GM18868 (cell line): ENCODE data around the gene CCDC142.

Source experiments
- ATAC-seq: cut with Tn5 transposase; IDR thresholded peaks from one replicate; pipeline ENCODE4 v1.9.1; 2021; ENCODE audit warnings: mild to moderate bottlenecking, moderate library complexity; ENCODE audit not compliant: unreplicated experiment

The CCDC142 gene

DNA sequence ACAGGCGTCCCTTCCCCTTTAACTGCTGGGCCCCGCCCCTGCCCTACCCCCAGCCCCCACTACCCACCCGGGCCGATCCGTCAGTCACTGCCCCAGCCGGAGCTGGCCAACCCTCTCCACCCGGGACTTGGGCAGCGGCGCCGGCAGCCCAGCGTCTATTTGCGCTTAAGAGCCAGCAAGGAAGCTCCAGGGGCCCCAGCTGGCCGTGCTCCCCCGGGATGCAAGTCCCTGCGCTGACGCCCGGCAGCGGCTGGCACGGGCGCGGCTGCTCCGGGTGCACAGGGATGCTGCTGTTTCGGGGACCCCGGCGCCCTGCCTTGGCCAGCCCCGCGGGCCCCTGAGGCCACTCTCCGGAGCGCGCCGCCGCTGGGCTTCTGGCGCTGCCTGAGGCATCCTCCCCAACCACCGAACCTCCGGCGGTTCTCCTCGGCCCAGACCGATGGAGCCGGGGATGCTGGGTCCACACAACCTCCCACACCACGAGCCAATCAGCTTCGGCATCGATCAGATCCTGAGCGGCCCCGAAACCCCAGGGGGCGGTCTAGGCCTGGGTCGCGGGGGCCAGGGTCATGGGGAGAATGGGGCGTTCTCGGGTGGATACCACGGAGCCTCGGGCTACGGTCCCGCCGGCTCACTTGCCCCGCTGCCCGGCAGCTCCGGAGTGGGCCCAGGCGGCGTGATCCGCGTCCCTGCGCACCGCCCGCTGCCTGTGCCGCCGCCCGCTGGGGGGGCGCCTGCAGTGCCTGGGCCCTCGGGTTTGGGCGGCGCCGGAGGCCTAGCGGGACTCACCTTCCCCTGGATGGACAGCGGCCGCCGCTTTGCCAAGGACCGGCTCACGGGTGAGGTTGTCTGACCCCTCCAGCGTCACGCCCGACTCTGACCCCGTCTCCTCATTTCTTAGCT, 31.8 kb upstream of the CCDC142 start, which contains the start of gene TLX2:
TSS of gene TLX2 (plus strand) at position 83 of the 903 bp plus-strand sequence. CDS start at position 440, 357 bp downstream.
- no peak for ATAC-seq

DNA sequence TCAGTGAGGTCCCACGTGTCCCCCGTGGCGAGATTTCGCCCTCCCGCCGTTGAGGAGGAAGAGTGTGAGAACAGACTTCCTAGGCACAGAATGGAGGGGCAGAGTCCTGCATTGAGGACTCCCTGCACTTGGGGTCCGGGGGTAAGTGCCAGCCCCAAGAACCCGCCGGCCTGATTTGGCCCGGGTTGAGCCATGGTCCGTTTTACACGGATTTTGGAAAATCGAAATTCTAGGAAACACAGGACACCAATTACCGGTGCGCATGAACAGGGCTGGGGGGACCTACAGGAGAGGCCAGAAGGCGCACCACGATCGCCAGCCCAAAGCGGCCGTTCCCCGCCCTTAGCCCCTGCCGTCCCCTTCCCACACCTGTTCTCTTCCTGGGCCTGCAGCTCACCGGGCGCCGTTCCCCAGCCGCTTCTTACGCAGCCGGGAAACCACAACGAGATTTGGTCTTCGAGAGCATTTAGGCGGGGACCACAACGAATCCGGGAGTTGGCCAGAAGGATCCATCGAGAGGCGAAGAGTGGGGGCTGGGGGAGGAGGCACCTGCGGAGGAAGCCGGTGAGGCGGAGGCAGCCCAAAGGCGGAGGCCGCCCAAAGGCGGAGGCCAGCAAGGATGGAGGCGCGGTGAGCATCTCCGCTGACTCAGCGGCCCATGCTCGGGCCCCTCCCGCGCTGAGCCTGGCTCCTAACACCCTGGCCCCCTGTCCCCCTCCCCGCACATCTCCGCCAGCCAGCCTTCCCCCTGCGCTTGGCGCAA, 31.0 kb upstream of the CCDC142 start:
- no peak for ATAC-seq

DNA sequence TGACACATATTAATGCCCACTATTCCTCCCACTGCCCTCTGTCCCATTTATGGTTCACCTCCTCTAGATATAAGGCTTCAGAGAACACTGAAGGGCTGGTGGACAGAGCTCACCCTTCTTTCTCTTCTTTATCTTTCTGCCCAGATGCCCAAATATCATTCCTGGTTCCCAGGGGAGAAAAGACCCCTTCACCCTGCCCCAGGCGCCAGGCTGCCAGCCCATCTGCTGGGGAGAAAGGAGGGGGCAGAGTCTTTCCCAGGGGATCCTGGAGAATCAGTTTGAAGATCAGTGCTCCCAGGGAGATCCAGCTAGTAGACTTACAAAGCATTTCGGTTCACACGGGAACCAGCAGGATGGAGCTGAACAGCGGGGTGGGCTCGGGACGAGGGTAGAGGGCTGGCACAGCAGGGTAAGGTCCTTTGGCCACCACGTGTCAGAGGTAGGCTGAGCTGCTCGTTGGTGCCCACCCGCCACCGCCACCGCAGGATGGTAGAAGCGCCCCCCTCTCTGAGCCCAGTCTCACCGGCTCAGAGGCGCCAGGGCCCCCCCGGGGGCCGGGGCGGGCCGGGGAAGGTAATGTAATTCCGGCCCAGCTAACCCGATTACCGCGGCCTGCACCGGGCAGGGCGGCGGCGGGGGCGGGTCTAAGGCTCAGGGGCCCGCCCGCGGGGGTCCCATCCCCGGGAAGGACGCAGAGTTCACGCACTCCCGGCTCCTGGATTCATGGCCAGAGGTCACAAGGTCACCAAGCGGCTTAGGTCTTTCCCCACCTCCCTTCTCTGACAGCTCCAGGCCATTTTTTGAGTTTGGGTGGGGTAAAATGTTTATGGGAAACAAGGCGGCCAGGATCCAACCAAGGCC, 30.2 kb upstream of the CCDC142 start:
- ATAC-seq: no peak

DNA sequence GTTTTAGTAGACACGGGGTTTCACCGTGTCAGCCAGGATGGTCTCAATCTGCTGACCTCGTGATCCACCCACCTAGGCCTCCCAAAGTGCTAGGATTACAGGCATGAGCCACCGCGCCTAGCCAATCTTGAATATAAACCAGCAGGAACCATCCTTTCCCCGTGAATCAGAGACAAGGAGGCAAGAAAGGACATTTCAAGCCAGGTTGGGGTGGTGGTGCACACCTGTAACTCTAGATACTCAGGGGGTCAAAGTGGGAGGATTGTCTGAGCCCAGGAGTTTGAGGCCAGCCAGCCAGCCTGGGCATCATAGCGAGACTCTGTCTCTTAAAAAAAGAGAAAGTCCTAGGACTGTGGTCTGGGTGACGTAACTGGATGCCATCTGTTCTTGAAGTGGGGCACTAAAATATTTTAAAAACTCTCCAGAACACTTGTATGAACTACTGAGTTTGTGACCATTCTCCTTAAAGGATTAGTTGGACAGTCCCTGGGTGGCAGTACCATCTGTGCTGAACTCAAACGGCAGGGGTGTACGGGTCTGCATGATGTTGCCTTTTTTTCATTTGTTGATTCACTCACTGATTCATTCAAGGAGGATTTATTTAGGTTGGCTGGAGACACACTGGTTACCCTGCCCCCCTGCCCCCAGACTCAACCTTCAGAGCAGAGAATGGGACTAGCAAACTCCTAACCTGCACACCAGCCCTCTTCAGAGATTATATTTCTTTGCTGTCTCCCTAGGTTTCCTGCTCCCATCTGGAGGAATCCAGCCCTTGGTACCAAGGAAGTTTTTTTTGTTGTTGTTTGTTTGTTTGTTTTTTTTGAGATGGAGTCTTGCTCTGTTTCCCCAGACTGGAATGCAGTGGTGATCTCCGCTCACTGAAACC, 28.5 kb upstream of the CCDC142 start:
- ATAC-seq: no peak

DNA sequence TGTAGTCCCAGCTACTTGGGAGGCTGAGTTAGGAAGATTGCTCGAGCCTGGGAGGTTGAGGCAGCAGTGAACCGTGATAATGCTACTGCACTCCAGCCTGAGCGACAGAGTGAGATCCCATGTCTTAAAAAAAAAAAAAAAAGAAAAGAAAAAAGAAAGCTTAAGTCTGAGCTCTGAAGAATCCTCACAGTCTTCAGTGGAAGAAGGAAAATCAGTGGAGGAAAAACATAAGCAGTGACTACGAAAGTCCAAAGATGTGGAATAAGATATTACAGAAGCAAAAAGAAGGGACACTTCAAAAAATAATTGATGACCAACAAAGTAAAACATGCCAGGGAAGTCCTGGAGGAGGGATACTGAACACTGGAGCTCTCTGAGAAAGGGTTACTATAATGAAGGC, 27.5 kb upstream of the CCDC142 start:
- no peak for ATAC-seq

DNA sequence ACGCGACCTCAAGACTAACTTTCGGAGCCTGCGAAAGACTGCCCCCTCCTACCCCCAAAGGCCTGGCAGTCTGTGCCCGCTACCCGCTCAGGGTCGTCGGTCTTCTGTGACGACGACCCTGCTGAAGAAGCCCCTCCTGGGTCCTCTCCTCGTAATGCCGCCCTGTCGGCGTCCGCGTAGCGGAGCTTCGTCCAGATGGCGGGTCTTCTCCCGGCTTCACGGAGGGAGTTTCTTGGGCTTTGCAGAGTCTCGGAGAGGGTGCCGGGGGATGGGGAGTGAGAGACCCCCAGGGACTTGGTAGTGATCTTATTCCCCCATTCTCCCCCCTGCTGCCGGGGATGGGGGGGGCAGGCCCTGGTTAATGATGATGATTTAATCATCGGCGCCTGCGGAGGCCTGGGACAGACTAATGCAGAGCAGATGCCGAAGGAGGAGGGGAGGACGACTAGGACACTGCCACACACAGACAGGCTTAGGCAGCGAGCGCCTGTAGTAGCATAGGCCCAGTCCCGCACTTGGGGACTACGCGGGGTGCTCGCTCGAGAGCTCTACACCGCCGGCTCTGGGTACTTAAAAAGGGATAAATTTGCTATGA, 25.2 kb upstream of the CCDC142 start:
- ATAC-seq: no peak

DNA sequence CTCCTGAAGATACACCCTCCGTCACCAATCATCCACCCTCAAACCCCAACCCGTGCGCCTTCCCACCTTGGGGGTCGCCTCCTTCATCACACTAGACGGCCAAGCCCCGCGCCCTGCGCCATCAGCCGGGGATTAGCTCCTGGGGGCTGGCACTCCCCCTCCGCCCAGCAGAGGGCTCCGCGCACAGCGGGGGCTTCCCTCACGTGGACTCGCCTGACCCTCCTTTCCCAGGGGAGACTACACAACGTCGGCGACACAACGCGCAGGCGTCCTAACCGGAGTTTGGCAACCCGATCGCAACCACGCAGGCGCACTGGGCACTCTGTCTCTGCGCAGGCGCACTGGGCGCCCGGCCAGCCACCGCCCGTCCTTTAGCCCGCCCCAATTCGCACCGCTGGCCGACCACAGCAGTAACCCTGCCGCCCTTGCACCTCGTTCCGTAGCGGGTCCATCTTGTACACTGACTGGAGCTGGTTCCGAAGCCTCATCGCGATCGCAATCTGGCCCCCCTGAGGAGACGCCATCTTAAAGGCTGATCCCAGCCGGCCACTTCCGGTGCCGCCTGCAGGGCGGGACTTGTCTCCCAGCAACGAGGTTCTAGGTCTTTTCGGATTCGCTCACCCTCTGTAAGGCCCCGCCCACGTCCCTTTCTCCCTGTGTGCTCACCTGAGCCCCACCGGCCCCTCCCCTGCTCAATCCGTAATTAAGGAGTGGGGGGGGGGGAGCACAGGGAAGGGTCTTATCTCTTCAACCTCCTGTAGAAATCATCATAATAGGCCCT, 24.5 kb upstream of the CCDC142 start, which contains the start of gene PCGF1:
TSS of gene PCGF1 (minus strand) at position 551 of the 781 bp plus-strand sequence. CDS start at position 524, 27 bp downstream.
- peak; percentile 87 for ATAC-seq

DNA sequence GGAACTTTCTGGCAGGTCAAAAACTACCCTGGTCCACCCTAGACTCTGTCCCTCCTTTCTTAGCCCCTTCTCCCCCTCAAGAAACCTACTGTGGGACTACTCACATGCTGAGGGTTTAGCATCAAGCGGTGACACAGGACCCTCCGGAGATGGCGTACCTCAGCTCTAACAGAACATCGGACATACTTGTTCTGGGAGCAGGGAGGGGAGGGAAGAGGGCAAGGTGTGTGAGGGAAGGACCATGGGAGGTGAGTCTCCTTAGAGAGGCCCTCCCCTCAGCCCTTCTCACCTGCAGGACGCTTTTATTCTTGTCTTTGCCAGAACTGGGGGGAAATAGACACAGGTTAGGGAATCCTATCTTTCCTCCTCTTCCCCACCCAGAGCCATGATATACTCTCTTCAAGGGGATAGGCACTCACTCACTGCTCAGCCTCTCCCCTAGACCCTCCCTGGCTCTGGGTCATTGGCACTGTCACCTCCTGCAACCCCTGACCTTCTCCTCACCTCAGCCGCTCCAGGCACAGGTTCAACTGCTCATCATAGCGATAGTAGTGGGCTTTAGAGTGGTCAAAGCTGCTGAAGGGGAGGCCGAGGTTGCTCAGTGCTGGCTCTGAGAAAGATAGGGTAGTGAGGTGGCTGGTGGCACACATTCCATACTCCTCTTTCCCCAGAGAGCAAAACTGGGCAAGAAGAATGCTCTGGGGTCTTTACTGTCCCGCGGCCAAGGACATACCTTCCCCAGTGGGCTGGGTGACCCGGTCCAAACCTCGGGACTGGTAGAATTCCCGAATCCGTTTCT, 22.8 kb upstream of the CCDC142 start:
- ATAC-seq: no peak

DNA sequence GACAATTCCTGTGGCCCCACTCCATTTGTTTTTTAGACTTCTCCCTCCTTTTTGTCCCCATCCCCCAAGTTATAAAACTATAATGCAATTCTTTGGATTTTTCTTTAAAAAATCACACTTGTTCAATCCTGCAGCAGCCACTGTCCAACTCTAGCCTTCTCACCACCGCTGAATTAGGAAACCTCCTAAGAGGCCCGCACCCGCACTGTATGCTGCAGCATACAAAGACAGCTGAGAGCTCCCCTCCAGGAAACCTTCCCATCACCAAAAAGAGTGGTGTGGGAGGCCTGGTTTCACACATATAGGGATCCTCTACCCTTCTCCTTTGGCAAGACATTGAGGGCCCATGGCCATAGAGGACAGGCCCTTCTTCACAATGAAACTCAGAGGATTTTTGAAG, 21.8 kb upstream of the CCDC142 start:
- no peak for ATAC-seq

DNA sequence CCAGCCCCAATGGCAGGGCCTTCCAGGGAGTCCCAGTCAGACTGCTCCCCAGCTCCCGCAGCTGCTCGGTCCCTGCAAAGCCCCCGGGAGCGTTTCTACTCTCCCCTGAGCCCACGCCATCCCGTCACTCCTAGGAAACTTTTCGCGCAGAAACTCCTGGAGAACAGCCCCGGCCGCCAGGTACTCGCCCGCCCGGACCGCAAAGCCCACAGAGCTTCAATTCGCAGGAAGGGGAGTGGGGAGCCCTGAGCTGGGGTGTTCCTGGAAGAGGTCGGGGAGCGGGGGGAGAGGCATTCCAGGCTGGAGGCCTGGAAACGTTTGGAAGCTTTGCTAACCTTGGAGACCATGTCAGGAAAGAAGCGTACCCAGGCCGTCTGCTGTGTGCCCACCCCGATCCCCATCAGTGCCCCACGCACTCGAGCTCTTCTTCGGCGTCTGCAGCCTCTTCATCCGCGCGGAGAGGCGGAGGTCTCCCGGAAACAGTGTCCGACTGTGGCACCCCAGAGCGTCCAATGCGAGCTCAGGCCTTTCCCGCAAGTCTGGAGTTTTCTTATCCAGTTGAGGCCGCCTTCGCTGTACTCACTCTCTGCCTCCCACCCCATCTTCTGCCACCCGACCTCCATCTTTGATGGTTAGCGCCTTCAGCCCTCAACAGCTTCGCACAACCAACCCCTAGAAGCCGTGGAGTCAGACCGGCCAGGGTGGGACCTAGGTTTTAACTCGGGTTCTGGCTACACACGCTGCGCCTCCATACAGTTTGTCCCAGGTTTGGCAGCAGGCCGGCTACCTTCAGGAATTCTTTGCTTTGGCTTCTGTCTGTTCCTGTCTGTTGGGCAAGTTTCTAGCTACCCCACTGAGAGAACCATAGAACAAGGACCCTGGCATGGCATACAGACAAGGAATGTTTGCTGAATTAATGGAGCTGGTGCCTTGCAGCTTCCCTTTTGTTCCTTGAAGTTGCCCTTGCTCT, 21.0 kb upstream of the CCDC142 start:
- no peak for ATAC-seq

DNA sequence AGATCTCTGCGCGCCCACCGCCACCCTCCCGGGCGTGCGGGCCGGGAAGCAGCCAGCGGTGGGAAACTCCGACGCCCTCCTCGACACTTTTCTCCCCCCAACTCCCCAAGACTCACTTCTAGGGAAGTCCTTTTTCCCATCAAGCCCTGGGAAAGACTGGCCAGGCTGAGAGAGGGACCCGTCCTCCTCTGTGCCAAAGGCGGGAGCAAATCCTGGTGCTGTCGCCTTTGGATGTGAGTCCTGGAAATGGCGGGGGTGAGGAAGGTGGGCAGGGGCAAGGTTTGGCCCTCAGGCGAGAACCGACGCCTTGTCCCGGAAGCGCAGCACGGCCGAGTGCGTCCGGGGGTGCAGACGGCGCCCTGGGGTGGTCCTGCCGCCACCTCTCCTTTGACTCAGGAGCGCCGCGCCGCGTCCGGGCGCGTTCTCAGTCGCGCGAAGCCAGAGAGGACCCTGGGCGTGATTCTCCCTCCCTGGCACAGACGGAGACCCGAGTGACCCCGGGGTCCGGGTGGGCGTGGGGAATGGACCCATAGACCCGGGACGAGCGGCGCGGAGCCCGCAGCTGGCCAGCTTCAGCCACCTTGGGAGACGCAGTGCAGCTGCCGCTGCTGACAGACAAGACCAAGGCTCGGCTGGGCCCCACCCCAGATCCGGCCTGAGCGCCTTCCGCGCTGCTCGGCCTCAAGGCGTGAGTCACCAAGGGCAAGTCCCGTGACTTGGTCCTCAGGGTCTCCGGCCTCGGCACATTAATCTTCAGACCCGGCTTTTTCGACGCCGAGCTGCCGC, 20.1 kb upstream of the CCDC142 start:
- ATAC-seq: peak; percentile 42

DNA sequence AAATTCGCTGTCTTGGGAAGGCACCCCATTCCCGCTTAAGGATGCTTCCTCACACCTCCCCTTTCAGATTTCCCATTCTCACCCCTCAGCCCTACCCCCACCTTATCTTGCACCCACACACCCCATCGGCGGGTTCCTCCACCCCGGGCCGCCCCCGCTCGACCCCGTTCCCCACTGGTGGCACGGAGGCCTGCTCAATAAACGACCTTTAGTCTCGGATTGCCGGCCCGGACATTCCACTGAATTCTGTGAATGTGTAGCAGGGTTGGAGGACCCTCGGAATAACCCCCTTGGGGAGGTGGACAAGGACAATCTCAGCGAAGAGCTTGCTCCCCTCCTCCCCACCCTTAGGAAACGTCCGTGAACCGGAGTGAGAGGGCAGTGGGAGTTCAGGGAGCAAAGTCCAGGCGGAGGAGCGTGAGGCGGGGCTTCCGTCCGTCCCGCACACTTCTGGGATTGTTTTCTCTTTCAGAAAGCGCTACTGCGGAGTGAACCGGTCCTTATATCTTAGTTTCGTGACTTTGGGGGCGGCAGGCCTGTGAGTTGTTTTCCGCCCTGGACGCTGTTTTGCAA, 19.4 kb upstream of the CCDC142 start:
- no peak for ATAC-seq

DNA sequence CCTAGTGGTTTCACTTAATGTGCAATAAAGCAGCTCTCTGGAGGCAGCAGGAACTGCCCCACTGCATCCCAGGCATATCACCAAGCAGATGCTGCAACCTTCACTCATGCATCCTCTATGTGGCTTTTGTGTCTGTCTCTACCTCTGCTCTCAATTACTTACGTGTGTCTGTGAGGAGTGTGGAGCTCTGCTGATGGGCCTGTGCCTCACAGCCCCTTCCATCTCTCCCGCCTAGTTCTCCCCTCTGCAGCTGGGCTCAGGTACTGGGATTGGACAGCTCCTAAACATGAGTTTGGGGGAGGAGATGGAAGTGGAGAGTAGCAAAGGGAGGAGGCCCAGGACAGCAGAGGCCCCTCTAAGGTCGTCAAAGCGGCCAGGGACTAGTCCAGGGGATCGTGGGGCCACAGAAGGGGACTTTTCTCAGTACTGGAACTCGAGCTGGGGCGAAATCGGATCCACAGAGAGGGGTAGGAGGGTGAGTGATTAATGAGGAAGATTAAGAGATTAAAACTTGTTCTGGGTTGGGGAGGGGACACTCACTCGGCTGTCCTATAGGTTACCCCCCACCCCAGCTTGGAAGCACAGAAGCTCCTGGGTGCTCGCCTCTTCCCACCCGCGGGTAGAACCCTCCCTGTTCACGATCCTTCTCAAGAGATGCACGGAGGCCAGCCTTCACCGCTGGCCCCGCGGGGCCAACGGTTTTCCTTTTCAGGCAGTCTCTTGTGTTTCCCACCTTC, 18.7 kb upstream of the CCDC142 start:
- no peak for ATAC-seq

DNA sequence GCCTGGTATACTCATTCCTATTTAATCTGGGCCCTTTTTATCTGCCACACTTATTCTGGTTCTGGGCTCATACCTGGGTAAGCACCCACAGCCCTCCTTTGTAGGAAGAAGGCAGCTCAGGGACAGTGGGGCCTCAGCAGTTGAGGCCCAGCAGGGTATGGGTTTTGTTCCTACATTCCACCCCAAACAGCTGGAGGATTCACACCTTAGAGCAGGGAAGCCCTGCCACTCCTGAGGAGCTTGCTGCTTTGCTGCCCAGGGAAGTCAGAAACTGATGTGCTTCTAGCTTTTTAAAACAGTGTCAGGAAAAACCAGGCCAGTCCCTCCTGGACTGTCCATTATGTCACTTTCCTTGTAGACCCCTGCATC, 17.8 kb upstream of the CCDC142 start:
- no peak for ATAC-seq

DNA sequence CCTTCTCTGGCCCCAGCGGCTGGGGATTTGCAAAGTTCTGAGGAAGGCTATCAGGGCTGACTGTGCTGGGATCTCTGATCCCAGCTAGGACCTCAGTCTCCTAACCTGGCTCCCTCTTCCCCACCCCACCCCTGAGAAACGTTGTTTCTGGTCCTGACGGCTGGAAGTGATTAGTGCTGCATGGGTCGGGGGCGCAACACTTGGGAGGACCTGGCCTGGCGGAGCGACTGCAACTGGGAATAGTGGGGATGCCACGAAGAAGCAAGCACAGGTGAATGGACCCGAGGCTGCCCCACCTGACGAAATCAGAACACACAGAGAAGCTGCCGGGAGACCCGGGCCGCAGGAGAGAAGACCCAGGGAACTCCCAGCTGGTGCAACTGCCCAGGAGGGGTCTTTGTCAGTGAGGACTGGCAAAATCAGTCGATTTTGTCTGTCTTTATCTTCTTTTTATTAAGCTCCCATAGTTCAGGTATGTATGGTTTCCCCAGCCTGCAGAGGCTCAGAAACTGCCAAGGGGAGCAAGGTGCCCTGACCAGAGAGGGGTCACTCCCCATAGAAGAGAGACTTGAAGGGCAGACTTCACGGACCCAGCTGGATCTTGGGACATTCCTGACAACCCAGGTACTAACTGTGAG, 17.3 kb upstream of the CCDC142 start:
- ATAC-seq: no peak
